Tibial nerve (tissue), 3 donors: ENCODE measurements around the gene TMEM218.

Experiments used
- CTCF ChIP-seq, 5 experiments: fragments of 200-600 bp in 3 of 5; fragments of 450-650 bp in 2 of 5; sonication (generic) in 3 of 5; IDR thresholded peaks; one replicate each; pipeline ENCODE4 v1.5.1; 2016 to 2019; ENCODE audit warnings: antibody characterized with exemption in 5 of 5, mild to moderate bottlenecking in 3 of 5, moderate library complexity in 2 of 5
- POLR2A ChIP-seq, 2 donors: fragments of 450-650 bp; IDR thresholded peaks; one replicate each; pipeline ENCODE4 v1.6.1; 2017; ENCODE audit warnings: antibody characterized with exemption in 2 of 2, mild to moderate bottlenecking in 2 of 2, moderate library complexity in 2 of 2

DNA sequence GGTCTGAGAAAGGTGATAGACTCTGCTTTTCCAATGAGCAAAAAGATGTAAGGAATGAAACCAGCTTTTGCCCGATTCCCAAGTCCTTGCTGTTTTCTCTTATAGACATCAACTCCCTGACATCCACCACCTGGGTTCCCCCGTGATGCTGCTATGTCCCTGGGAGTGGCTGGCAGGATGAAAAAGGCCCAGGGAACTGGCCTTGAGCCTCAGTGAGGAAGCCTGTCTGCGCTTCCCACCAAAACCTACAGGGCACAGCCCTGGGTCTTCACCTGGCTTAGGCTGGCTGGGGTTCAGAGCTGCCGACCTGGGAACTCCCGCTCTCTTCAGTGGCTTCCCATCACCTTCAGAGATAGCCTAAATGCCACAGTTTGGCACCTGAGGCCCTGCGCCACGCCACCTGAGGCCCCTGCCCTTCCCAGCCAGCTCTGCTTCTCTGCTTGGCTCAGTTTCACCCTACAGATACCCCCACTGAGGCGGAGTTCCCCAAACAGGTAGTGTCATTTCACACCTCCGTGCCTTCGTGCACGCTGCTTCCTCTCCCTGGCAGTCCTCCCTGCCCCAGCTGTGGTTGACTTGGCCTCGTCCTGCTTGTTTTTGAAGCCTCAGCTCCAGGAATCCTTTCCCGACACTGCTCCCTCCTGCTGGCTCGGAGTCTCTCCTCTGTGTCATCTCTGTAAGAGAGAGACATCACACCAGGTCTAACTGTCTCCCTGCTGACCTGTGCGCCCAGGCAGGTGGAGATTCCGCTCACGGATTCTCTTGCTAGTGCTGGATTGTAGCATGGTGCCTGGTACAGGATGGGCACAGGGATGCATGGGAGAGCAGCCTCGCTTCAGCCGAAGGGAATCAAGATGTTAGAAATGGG lies 37.6 kb downstream of the TMEM218 start:
- no peak for TF ChIP-seq CTCF (IDR thresholded peaks at IDR 0.05)
- TF ChIP-seq POLR2A (IDR thresholded peaks at IDR 0.05): no peak
